Subcutaneous abdominal adipose tissue (tissue), 5 donors: ENCODE measurements around the gene TENT5A.

Experiments used
- H3K27ac ChIP-seq: one replicate; pipeline ENCODE4 v1.7.0; 2013; ENCODE audit warnings: low read depth, mild to moderate bottlenecking, inconsistent platforms, low read length, moderate library complexity
- H3K27me3 ChIP-seq, 5 donors: one replicate each; pipeline ENCODE4 v1.7.0; 2013; ENCODE audit warnings: low read length in 5 of 5, inconsistent platforms in 1 of 5; ENCODE audit not compliant: control insufficient read depth in 5 of 5, insufficient read depth in 4 of 5
- H3K36me3 ChIP-seq, 5 donors: one replicate each; pipeline ENCODE4 v1.7.0; 2013; ENCODE audit warnings: low read length in 5 of 5; ENCODE audit not compliant: control insufficient read depth in 5 of 5, insufficient read depth in 5 of 5
- H3K4me1 ChIP-seq, 5 donors: one replicate each; pipeline ENCODE4 v1.7.0; 2013; ENCODE audit warnings: low read length in 5 of 5, mild to moderate bottlenecking in 3 of 5, moderate library complexity in 1 of 5; ENCODE audit not compliant: control insufficient read depth in 5 of 5, insufficient read depth in 5 of 5
- H3K4me3 ChIP-seq, 5 donors: one replicate each; pipeline ENCODE4 v1.7.0; 2013; ENCODE audit warnings: low read length in 5 of 5, low read depth in 1 of 5
- H3K9ac ChIP-seq, 5 donors: one replicate each; pipeline ENCODE4 v1.7.0; 2013; ENCODE audit warnings: low read length in 5 of 5, mild to moderate bottlenecking in 4 of 5, moderate library complexity in 3 of 5
- H3K9me3 ChIP-seq, 5 donors: one replicate each; pipeline ENCODE4 v1.7.0; 2013; ENCODE audit warnings: low read length in 5 of 5; ENCODE audit not compliant: control insufficient read depth in 5 of 5
- donor health status: healthy.
- donor health status: healthy.
- donor health status: healthy.
- donor health status: healthy.
- donor health status: healthy.

Gene TENT5A

GRCh38 chr6:81696524-81696923 is 56.0 kb downstream of the TENT5A start:
- Histone ChIP-seq H3K9me3 (no peaks in the 10 kb centered on the region), H3K27ac (no peak overlapping the region), H3K27me3 (no peaks in the 10 kb centered on the region), H3K4me3 (no peak overlapping the region), H3K4me1 (peaks cover 0 to 17% (median 3%) of the 10 kb centered on the region in 5 donors), H3K9ac (no peak overlapping the region), H3K36me3 (no peaks in the 10 kb centered on the region)
